Aorta (tissue), 5 donors: ENCODE measurements around the gene CYTH4. TPM values are rescaled to one million over a fixed set of nuclear protein-coding genes. Genes with fewer than 3 reads are reported as not detected.
"Not testable (repeated sequence)": the region's sequence is repeated elsewhere in the genome, so short reads cannot be mapped to it uniquely, and the experiment has no call there.

Source experiments
- ATAC-seq: fragments of 200-7000 bp; cut with Tn5 transposase; one replicate; pipeline ENCODE4 v1.9.1; 2022; ENCODE audit warnings: moderate library complexity; ENCODE audit not compliant: low FRiP score
- DNase-seq, 2 donors: peaks; one replicate each; pipeline ENCODE4 v3.0.0-alpha.2; 2020
- H3K27ac ChIP-seq, 2 donors: one replicate each; pipeline ENCODE4 v1.5.1; 2013; ENCODE audit warnings: low read length in 2 of 2, mild to moderate bottlenecking in 2 of 2, moderate library complexity in 2 of 2, control low read depth in 1 of 2, inconsistent platforms in 1 of 2, low read depth in 1 of 2
- H3K27me3 ChIP-seq, 2 donors: one replicate each; pipeline ENCODE4 v1.6.1; 2013; ENCODE audit warnings: control low read depth in 1 of 2, low read length in 1 of 2, mild to moderate bottlenecking in 1 of 2, moderate library complexity in 1 of 2; ENCODE audit not compliant: insufficient read depth in 2 of 2, control insufficient read depth in 1 of 2
- H3K36me3 ChIP-seq, 2 donors: one replicate each; pipeline ENCODE4 v1.6.1; 2013; ENCODE audit warnings: control low read depth in 1 of 2, low read length in 1 of 2, mild to moderate bottlenecking in 1 of 2; ENCODE audit not compliant: insufficient read depth in 2 of 2, control insufficient read depth in 1 of 2
- H3K4me1 ChIP-seq, 2 donors: one replicate each; pipeline ENCODE4 v1.6.1; 2013; ENCODE audit warnings: low read length in 2 of 2, control low read depth in 1 of 2, mild to moderate bottlenecking in 1 of 2, moderate library complexity in 1 of 2; ENCODE audit not compliant: insufficient read depth in 2 of 2, control insufficient read depth in 1 of 2
- H3K4me3 ChIP-seq, 2 donors: one replicate each; pipeline ENCODE4 v1.5.1; 2013; ENCODE audit warnings: low read length in 2 of 2, control low read depth in 1 of 2, mild to moderate bottlenecking in 1 of 2
- H3K9me3 ChIP-seq: one replicate; pipeline ENCODE4 v1.6.1; 2013; ENCODE audit warnings: mild to moderate bottlenecking, low read length; ENCODE audit not compliant: control insufficient read depth
- WGBS, 2 donors: extraction: QIAGEN DNeasy Blood & Tissue Kit; methylation state at CpG; one replicate each; pipeline ENCODE4 v1.1.7; 2013; 5-methylcytosine and 5-hydroxymethylcytosine counted together
- intact Hi-C, 2 donors: fragments of 100-400 bp; cut with DNase I; formaldehyde crosslinking; loops; one replicate each; pipeline versions ENCODE4 v1.14.2 to v1.15.0; 2022
- polyA plus RNA-seq, 2 donors: library from polyadenylated mRNA; stranded (reverse); fragments of 200-250 nt; gene quantifications; one replicate each; pipeline ENCODE4 v1.2.3, GENCODE V29; 2013
- total RNA-seq, 2 donors: library from RNA; stranded (reverse); fragmentation: NEBNext Ultra II Directional; extraction: Animal tissue kit (Norgen Biotek cat#: 25700); gene quantifications; one replicate each; pipeline ENCODE4 v1.2.1, GENCODE V29; 2021
- donor health status: healthy with polysubstance abuse.
- donor health status: Bipolar disorder and iron deficiency.
- donor health status: DM: no; HTN: no; CAD: no.
- donor health status: DM: no; HTN: no; CAD: no.
- donor health status: DM: yes; HTN: yes; CAD: no.

CYTH4 gene
- total and polyA plus RNA-seq, 4 donors: 4.5 to 68.7 (median 22.0) TPM

DNA sequence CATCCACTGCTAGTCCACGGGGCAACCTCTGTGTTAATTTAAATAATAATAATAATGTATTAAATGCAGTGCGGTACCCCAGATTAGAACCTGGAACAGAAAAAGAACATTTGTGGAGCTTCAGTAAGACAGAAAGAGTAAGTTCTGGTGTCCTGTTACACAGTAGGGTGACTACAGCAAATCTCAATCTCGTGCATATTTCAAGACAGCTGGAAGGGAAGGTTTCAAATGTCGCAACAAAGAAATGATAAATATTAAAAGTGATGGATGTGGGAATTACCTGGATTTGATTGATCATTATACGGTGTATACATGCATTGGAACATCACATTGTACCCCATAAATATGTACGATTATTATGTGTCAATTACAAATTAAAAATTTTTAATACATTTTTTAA is 36.6 kb upstream of the CYTH4 start:
- intact Hi-C loops: no loop called here
- no peaks in the 10 kb centered on the region for H3K36me3 ChIP-seq
- no peaks in the 10 kb centered on the region for H3K27me3 ChIP-seq
- no peak for ATAC-seq
- H3K9me3 ChIP-seq: no peaks in the 10 kb centered on the region
- no peaks in the 10 kb centered on the region for H3K4me1 ChIP-seq
- H3K27ac ChIP-seq: no peak overlapping the region
- WGBS, 2 donors: 67 to 68% methylated on average over 6 of the region's 6 CpGs
- H3K4me3 ChIP-seq: no peak overlapping the region
- no peak for DNase-seq

DNA sequence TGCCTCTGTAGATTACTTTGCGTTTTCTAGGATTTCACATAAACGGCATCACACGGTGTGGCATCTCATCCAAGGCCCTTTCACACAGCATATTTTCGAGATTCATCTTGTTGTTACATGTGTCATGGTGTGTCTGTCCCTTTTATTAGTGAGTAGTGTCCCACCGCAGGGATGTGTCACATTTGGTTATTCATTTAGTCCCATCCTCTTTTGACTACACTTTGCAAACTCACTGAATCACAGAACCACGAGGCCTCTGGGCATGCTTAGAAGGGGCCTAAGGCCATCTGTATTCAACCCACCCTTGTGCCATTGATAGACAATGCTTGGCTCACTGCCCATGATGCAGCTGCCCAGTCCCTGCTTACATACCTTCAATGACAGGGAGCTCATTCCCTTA is 34.1 kb upstream of the CYTH4 start:
- no peak overlapping the region for H3K4me3 ChIP-seq
- H3K36me3 ChIP-seq: no peaks in the 10 kb centered on the region
- DNase-seq (peak in 1 of 2 donors; percentile 6), ATAC-seq (no peak)
- 60 to 67% methylated on average over 6 of the region's 6 CpGs for WGBS, 2 donors
- no peaks in the 10 kb centered on the region for H3K9me3 ChIP-seq
- H3K4me1 ChIP-seq: no peaks in the 10 kb centered on the region
- no peaks in the 10 kb centered on the region for H3K27me3 ChIP-seq
- H3K27ac ChIP-seq: no peak overlapping the region
- intact Hi-C loops: no loop called here

DNA sequence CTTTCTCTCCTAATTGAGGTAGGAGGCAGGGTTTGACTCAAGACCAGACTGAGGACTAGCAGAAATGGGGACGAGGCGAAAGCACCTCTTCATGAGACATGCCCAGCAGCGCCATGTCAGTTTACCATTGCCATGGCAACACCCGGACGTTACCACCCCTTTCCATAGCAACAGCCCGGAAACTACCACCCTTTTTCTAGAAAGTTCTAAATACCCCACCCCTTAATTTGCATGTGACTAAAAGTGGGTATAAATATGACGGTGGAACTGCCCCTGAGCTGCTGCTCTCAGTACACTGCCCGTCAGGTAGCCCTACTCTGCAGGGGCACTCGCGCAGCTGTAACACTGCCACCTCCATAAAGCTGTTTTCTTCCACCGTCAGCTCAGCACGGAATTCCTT is 32.3 kb upstream of the CYTH4 start:
- H3K4me3 ChIP-seq: no peak overlapping the region
- intact Hi-C loops: no loop called here
- H3K9me3 ChIP-seq: no peaks in the 10 kb centered on the region
- DNase-seq (peak; percentile 4 to 20), ATAC-seq (no peak)
- 64 to 73% methylated on average over 12 of the region's 12 CpGs for WGBS, 2 donors
- no peaks in the 10 kb centered on the region for H3K4me1 ChIP-seq
- no peaks in the 10 kb centered on the region for H3K27me3 ChIP-seq
- H3K27ac ChIP-seq: no peak overlapping the region
- no peaks in the 10 kb centered on the region for H3K36me3 ChIP-seq

DNA sequence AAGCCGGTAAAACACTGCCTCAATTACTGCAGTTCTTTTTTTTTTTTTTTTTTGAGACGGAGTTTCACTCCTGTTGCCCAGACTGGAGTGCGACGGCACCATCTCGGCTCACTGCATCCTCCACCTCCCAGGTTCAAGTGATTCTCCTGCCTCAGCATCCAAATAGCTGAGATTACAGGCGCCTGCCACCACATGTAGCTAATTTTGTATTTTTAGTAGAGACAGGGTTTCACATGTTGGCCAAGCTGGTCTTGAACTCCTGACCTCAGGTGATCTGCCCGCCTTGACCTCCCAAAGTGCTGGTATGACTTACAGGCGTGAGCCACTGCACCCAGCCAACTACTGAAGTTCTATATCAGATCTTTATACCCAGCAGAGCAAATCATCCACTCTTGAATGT is 30.5 kb upstream of the CYTH4 start:
- H3K4me1 ChIP-seq, H3K4me3 ChIP-seq, ATAC-seq, intact Hi-C loops, H3K27ac ChIP-seq, H3K27me3 ChIP-seq, H3K9me3 ChIP-seq, H3K36me3 ChIP-seq: not testable (repeated sequence)
- peak; percentile 3 to 8 for DNase-seq
- 79 to 80% methylated on average over 7 to 8 of the region's 8 CpGs for WGBS, 2 donors

DNA sequence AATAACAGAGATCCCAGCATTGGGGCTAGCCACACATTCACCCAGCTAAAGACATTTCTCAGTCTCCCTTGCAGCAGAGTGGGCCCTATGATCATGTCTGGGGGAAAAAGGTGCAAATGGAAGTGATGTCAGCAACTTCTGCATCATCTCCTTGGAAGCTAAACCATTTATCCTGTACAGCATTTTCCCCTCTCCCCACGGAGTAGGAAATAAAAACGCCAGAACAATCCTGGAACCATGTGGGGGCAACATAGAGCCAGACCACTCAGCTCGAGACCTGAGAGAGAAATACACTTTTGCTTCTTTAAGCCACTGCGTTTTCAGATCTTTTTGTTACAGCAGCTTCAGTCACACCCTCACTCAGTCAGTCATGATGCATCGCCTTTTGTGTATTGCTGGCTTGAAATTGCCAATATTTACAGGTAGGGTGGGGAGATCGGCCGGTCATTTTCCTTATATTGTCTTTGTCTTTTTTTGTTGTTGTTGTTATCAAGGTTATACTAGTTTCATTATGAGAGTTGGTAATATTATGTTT is 29.1 kb upstream of the CYTH4 start:
- no peaks in the 10 kb centered on the region for H3K4me1 ChIP-seq
- H3K9me3 ChIP-seq: no peaks in the 10 kb centered on the region
- H3K4me3 ChIP-seq: no peak overlapping the region
- intact Hi-C loops: no loop called here
- H3K27ac ChIP-seq: no peak overlapping the region
- H3K27me3 ChIP-seq: no peaks in the 10 kb centered on the region
- H3K36me3 ChIP-seq: no peaks in the 10 kb centered on the region
- no peak for ATAC-seq
- 43 to 47% methylated on average over 7 of the region's 7 CpGs for WGBS, 2 donors
- peak in 1 of 2 donors; percentile 12 for DNase-seq

DNA sequence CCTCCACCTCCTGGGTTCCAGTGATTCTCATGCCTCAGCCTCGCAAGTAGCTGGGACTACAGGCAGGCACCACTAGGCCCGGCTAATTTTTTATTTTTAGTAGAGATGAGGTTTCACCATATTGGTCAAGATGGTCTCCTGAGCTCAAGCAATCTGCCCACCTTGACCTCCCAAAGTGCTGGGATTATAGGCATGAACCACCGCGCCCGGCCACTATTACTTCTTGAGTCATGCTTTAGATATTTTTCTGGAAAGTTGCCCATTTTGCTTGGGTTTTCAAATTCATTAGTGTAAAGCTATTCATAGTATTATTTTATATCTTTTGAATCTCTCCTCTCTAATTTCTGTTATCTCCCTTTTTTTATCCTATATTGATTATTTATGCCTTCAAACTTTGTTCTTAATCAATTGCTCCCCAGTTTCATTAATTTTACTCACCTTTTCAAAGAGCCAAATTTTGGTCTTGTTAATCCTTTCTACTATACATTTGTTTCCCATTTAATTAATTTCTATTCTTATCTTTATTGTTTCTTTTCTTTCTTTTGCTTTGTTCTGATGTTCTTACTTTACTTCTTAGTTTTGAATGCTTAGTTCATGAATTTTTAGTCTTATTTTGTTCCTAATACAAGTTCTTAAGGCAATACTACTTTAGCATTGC is 28.0 kb upstream of the CYTH4 start:
- DNase-seq (peak; percentile 14 to 27), ATAC-seq (no peak)
- no peaks in the 10 kb centered on the region for H3K27me3 ChIP-seq
- H3K36me3 ChIP-seq: no peaks in the 10 kb centered on the region
- H3K9me3 ChIP-seq: no peaks in the 10 kb centered on the region
- H3K4me1 ChIP-seq: no peaks in the 10 kb centered on the region
- no peak overlapping the region for H3K27ac ChIP-seq
- intact Hi-C loops: no loop called here
- H3K4me3 ChIP-seq: no peak overlapping the region
- WGBS, 2 donors: 52 to 55% methylated on average over 5 of the region's 5 CpGs

DNA sequence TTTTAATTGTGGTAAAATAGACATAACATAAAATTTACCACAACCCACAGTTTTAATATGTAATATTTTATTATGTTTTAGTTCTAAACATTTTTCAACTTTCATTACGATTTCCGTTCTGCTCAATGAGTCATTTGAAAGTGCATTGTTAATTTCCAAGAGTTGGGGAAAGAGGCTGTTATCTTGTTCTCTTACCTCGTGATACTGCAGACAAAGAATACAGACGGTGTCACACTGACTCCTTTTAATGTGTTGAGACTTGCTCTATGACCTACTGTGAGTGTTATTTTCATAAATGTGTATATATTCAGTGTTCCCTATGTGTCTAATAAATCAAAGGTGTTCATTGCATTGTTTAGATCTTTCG is 27.5 kb upstream of the CYTH4 start:
- DNase-seq: no peak
- WGBS, 2 donors: 51 to 54% methylated on average over 5 of the region's 5 CpGs
- H3K4me1 ChIP-seq: no peaks in the 10 kb centered on the region
- no peak for ATAC-seq
- no peak overlapping the region for H3K4me3 ChIP-seq
- H3K27ac ChIP-seq: no peak overlapping the region
- intact Hi-C loops: no loop called here
- no peaks in the 10 kb centered on the region for H3K9me3 ChIP-seq
- no peaks in the 10 kb centered on the region for H3K27me3 ChIP-seq
- no peaks in the 10 kb centered on the region for H3K36me3 ChIP-seq

DNA sequence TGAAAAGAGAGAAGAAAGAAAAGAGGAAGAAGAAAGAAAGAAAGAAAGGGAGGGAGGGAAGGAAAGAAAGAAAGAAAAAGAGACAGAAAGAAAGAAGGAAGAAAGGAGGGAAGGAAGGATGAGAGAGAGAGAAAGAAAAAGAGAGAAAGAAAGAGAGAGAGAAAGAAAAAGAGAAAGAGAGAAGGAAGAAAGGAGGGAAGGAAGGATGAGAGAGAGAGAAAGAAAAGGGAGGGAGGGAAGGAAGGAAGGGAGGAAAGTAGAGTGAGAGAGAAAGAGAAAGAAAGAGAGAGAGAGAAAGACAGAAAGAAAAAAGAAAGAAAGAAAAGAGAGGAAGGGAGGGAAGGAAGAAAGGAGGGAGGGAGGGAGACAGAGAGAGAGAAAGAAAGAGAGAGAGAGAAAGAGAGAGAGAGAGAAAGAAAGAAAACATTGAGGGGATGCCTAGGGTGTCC is 26.7 kb upstream of the CYTH4 start:
- Histone ChIP-seq H3K9me3 (no peaks in the 10 kb centered on the region), H3K36me3 (no peaks in the 10 kb centered on the region), H3K4me1 (no peaks in the 10 kb centered on the region), H3K27me3 (no peaks in the 10 kb centered on the region), H3K27ac (no peak overlapping the region), H3K4me3 (no peak overlapping the region)
- ATAC-seq: no peak
- intact Hi-C loops: no loop called here
- DNase-seq: no peak

DNA sequence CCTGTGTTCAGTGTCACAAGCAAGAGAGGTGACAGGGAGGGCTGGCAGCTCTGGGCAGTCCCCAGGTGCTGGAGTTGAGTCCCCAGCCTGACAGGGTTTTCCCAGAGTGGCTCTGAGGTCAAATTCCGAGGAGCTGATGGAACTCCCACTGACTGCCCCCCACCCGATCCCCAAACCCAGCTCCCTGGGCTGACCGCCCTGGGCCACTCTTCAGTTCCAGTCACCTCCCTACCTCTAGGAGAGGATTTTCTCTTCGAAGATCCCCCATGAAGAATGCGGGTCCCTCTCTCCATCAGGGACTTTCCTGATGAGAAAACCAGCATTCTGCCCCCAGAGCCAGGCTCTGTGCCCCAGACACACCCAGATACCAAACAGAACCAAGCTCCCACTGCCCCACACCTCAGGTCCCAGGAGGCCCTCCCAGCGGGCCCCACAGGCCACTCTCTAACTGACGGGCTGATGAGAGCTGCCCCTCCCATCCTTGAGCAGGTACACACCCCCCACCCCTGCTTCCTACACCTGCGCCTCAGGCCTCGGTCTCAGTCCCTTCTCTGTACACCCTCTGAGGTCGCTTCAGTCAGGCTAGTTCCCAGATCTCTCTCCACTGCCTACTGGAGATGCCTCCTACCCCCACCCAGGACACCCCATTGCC is 26.1 kb upstream of the CYTH4 start:
- no peak overlapping the region for H3K4me3 ChIP-seq
- no peaks in the 10 kb centered on the region for H3K9me3 ChIP-seq
- H3K4me1 ChIP-seq: no peaks in the 10 kb centered on the region
- H3K36me3 ChIP-seq: no peaks in the 10 kb centered on the region
- 54 to 65% methylated on average over 9 to 10 of the region's 10 CpGs for WGBS, 2 donors
- DNase-seq (peak; percentile 30 to 64), ATAC-seq (no peak)
- H3K27me3 ChIP-seq: no peaks in the 10 kb centered on the region
- H3K27ac ChIP-seq: no peak overlapping the region
- intact Hi-C loops: no loop called here
